Endothelial cell of umbilical vein (primary cell): Measurements from ENCODE around the gene MROH2A.

Experiments used
- CTCF ChIP-seq, 2 donors: IDR thresholded peaks; 1 replicate in 1 of 2; 2 replicates in 1 of 2; pipeline ENCODE4 v1.5.1; 2011; ENCODE audit warnings: low read length in 2 of 2, mild to moderate bottlenecking in 2 of 2, moderate library complexity in 2 of 2, control low read depth in 1 of 2, inconsistent platforms in 1 of 2, low read depth in 1 of 2; ENCODE audit not compliant: insufficient read depth in 1 of 2; ENCODE audit errors: extremely low read depth in 1 of 2
- EZH2 ChIP-seq: IDR thresholded peaks from 2 replicates; pipeline ENCODE4 v1.6.1; 2012; ENCODE audit warnings: borderline replicate concordance, low read depth, mild to moderate bottlenecking, moderate library complexity, low read length, inconsistent platforms; ENCODE audit not compliant: severe bottlenecking
- FOS ChIP-seq: IDR thresholded peaks from 2 replicates; pipeline ENCODE4 v1.6.1; 2011; ENCODE audit warnings: mild to moderate bottlenecking, low read length, moderate library complexity, borderline replicate concordance; ENCODE audit not compliant: insufficient read depth
- POLR2A ChIP-seq: IDR thresholded peaks from 2 replicates; pipeline ENCODE4 v1.6.1; 2012; ENCODE audit warnings: low read depth, mild to moderate bottlenecking, control low read depth, low read length
- POLR2AphosphoS5 ChIP-seq: IDR thresholded peaks from 2 replicates; pipeline ENCODE4 v1.6.1; 2012; ENCODE audit warnings: low read depth, mild to moderate bottlenecking, control low read depth, low read length, moderate library complexity; ENCODE audit not compliant: insufficient read depth

GRCh38 chr2:233743464-233744259, 34.5 kb upstream of the MROH2A start:
- TF ChIP-seq EZH2: no peak
- TF ChIP-seq CTCF (IDR thresholded peaks at IDR 0.05; ENCODE audit: extremely low read depth in 1 of 2, insufficient read depth in 1 of 2, low read depth in 1 of 2, low read length in 2 of 2): no peak
- TF ChIP-seq POLR2A: no peak
- TF ChIP-seq FOS: no peak
- no peak for TF ChIP-seq POLR2AphosphoS5
